Measurements from ENCODE around the gene ENO2. TPM values are rescaled to one million over a fixed set of nuclear protein-coding genes. Genes with fewer than 3 reads are reported as not detected.
"Not testable (repeated sequence)": the region's sequence is repeated elsewhere in the genome, so short reads cannot be mapped to it uniquely, and the experiment has no call there.

The ENO2 gene
- total RNA-seq, 2 experiments from 2014 or later: 85.6 to 103 TPM

DNA sequence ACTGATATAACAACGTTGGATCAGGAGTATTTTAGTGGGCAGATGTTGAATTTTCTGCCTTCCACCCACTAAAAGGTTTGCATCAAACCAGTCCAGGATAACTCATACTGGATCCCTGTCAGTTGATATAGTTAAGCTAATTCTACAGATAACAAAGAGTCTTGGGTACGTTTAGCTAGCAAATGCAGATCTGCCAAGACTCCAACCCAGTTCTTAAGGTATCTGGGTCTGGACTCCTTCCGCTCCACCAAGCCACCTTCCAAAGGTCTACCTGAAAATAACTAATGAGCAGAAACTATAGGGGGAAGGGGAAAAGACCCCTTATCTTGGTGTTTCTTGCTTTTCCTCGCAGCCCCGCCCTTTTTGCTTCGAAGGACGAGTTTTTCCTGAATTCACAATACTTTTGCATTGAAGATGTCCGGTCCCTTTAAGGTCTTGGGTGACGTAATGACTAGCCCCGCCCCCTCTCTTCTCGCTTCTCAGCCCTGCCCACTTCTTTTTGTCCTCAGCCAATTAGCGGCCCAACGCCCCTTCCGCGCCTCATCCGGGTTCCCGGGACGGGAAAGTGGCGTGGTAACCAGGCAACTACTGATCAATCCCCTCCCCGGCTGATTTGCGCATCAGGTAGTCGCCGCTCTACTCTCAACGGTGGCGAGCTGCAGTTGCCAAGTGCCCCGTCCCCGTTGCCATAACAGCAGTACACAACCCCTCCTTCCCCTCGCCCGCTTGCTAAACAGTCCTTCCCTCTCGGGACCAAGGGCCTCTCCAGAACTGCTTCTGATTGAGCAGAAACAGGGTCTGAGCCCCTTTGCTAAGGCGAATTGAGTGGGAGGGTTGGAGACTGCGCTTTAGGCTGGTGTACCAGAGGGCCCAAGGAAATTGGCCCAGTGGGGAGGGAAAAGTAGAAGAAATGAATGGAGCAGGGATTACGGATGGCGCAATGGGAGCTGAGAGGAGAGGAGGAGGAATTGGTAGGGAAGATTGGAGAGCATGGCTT lies 9.8 kb upstream of the ENO2 start, which contains the start of gene LRRC23:
Gene LRRC23 (plus strand): TSS at position 543 of the 997 bp plus-strand sequence. CDS start 812 bp downstream, outside the sequence.
- Mint-ChIP-seq H3K4me1 (ENCODE audit: low read depth) (no peaks in the 10 kb centered on the region), H3K9me3 (no peaks in the 10 kb centered on the region), H3K36me3 (ENCODE audit: low read depth) (peaks cover 4% of the 10 kb centered on the region), H3K4me3 (peak within 1 kb of the TSS; percentile 22), H3K27me3 (no peaks in the 10 kb centered on the region), H3K27ac (no peak within 1 kb of the TSS)
- H3K27ac ChIP-seq (ENCODE audit: low read depth in 1 of 2, low read length in 2 of 2): peak within 1 kb of the TSS; percentile 81 to 94
- ATAC-seq (ENCODE audit: poor library complexity): peak; percentile 96
- peaks cover 21% of the 10 kb centered on the region for H3K4me1 ChIP-seq (ENCODE audit: insufficient read depth, low read length)
- CTCF ChIA-PET: interaction anchor here (1.1 to 5.6 kb wide), 7 partner anchors 13 to 57 kb away, joined by 3 to 43 read pairs (median 6); partner anchors contain the start of gene SPSB2
- H3K27me3 ChIP-seq (ENCODE audit: control insufficient read depth in 1 of 2, insufficient read depth in 2 of 2, low read length in 2 of 2): no peaks in the 10 kb centered on the region
- no peaks in the 10 kb centered on the region for H3K36me3 ChIP-seq (ENCODE audit: insufficient read depth, low read length)
- no peaks in the 10 kb centered on the region for H3K9me3 ChIP-seq (ENCODE audit: control insufficient read depth in 1 of 2, insufficient read depth in 1 of 2, low read length in 2 of 2)
- POLR2A ChIA-PET: interaction anchor here (0.8 to 3.0 kb wide), 6 partner anchors 9 to 47 kb away, joined by 3 to 15 read pairs (median 13); partner anchors contain the start of genes C12orf57, ENO2, PTPN6 and RNU7-1
- peak; percentile 92 to 99 (median 96) for DNase-seq
- H3K4me3 ChIP-seq (ENCODE audit: low read length): peak within 1 kb of the TSS; percentile 60
- intact Hi-C loops (cut with DNase I, micrococcal nuclease): loop anchor here (1.0 to 10.0 kb wide), 4 partner anchors 13 to 290 kb away; partner anchors contain the start of gene SPSB2 (in 1 of the 2)
- TF ChIP-seq, protein P1, sequence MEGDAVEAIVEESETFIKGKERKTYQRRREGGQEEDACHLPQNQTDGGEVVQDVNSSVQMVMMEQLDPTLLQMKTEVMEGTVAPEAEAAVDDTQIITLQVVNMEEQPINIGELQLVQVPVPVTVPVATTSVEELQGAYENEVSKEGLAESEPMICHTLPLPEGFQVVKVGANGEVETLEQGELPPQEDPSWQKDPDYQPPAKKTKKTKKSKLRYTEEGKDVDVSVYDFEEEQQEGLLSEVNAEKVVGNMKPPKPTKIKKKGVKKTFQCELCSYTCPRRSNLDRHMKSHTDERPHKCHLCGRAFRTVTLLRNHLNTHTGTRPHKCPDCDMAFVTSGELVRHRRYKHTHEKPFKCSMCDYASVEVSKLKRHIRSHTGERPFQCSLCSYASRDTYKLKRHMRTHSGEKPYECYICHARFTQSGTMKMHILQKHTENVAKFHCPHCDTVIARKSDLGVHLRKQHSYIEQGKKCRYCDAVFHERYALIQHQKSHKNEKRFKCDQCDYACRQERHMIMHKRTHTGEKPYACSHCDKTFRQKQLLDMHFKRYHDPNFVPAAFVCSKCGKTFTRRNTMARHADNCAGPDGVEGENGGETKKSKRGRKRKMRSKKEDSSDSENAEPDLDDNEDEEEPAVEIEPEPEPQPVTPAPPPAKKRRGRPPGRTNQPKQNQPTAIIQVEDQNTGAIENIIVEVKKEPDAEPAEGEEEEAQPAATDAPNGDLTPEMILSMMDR (IDR thresholded peaks at IDR 0.05): no peak

DNA sequence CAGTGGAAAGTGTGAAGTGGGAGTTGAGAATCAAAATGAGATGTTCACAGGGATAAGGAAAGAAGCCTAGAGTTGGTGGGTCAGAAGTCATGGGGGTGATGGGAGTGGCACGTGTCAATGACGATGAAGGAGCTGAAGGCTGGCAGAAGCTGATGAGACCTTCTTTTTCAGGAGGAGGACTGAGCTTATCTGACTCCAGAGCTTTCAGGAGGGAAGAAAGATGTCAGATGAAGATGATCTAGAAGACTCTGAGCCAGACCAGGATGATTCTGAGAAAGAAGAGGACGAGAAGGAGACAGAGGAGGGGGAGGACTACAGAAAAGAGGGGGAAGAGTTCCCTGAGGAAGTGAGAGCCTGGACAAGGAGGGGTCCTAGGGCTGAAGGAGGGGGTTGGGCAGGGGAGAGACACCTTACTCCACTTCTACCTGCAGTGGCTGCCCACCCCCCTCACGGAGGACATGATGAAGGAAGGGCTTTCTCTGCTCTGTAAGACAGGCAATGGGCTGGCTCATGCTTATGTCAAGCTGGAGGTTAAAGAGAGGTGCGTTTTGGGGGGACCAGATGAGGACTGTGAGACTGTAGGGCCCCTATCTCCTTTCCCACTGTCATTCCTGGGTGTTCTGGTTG lies 8.9 kb upstream of the ENO2 start:
- H3K9me3 Mint-ChIP-seq: no peaks in the 10 kb centered on the region
- ChIA-PET POLR2A (interaction anchor here (0.8 to 3.0 kb wide), 6 partner anchors 8 to 46 kb away, joined by 3 to 15 read pairs (median 13); partner anchors contain the start of genes C12orf57, ENO2, PTPN6 and RNU7-1), CTCF (interaction anchor here (1.1 to 5.6 kb wide), 8 partner anchors 14 to 56 kb away, joined by 3 to 43 read pairs (median 6); partner anchors contain the start of gene SPSB2)
- no peak overlapping the region for H3K4me3 Mint-ChIP-seq
- intact Hi-C loops (cut with DNase I, micrococcal nuclease): loop anchor here (2.0 to 10.0 kb wide), 2 partner anchors 15 to 289 kb away; no protein-coding TSS in a partner anchor
- H3K27ac Mint-ChIP-seq: no peak overlapping the region
- peaks cover 4% of the 10 kb centered on the region for H3K36me3 Mint-ChIP-seq (ENCODE audit: low read depth)
- TF ChIP-seq, protein P1 (IDR thresholded peaks at IDR 0.05): no peak
- H3K9me3 ChIP-seq (ENCODE audit: control insufficient read depth in 1 of 2, insufficient read depth in 1 of 2, low read length in 2 of 2): no peaks in the 10 kb centered on the region
- H3K4me3 ChIP-seq (ENCODE audit: low read length): peak overlapping the region; percentile 60
- H3K4me1 ChIP-seq (ENCODE audit: insufficient read depth, low read length): peaks cover 19% of the 10 kb centered on the region
- H3K27me3 ChIP-seq (ENCODE audit: control insufficient read depth in 1 of 2, insufficient read depth in 2 of 2, low read length in 2 of 2): no peaks in the 10 kb centered on the region
- H3K4me1 Mint-ChIP-seq (ENCODE audit: low read depth): no peaks in the 10 kb centered on the region
- no peak for DNase-seq
- no peaks in the 10 kb centered on the region for H3K36me3 ChIP-seq (ENCODE audit: insufficient read depth, low read length)
- no peak for ATAC-seq (ENCODE audit: poor library complexity)
- H3K27me3 Mint-ChIP-seq: no peaks in the 10 kb centered on the region
- peak overlapping the region; percentile 81 to 94 for H3K27ac ChIP-seq (ENCODE audit: low read depth in 1 of 2, low read length in 2 of 2)

DNA sequence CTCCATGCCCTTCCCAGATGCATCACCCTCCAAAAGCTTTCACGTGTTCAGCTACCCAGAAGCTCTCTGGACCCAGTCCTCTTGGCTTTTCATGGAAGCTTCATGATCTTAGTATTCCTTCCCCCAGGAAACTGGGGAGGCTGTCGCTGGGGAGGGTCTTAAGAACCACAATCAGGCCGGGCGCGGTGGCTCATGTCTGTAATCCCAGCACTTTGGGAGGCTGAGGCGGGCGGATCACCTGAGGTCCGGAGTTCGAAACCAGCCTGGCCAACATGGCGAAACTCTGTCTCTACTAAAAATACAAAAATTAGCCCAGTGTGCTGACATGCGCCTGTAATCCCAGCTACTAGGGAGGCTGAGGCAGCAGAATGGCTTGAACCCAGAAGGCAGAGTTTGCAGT lies 6.2 kb upstream of the ENO2 start:
- not testable (repeated sequence) for DNase-seq; ATAC-seq (ENCODE audit: poor library complexity); H3K9me3 Mint-ChIP-seq; H3K4me1 Mint-ChIP-seq (ENCODE audit: low read depth); H3K36me3 Mint-ChIP-seq (ENCODE audit: low read depth); H3K9me3 ChIP-seq (ENCODE audit: control insufficient read depth in 1 of 2, insufficient read depth in 1 of 2, low read length in 2 of 2); H3K4me3 ChIP-seq (ENCODE audit: low read length); H3K27ac ChIP-seq (ENCODE audit: low read depth in 1 of 2, low read length in 2 of 2); H3K36me3 ChIP-seq (ENCODE audit: insufficient read depth, low read length); H3K27me3 ChIP-seq (ENCODE audit: control insufficient read depth in 1 of 2, insufficient read depth in 2 of 2, low read length in 2 of 2); H3K27ac Mint-ChIP-seq; H3K27me3 Mint-ChIP-seq; H3K4me3 Mint-ChIP-seq
- peaks cover 22% of the 10 kb centered on the region for H3K4me1 ChIP-seq (ENCODE audit: insufficient read depth, low read length)
- intact Hi-C loops (cut with DNase I, micrococcal nuclease): loop anchor here in 1 of 2 experiments (10.0 kb wide), 1 partner anchor 287 kb away; no protein-coding TSS in a partner anchor
- ChIA-PET POLR2A (interaction anchor here (0.8 to 3.7 kb wide), 6 partner anchors 17 to 219 kb away, joined by 3 to 19 read pairs (median 11); partner anchors contain the start of genes C12orf57, RNU7-1, SPSB2 and USP5), CTCF (interaction anchor here (0.7 to 5.6 kb wide), 7 partner anchors 16 to 228 kb away, joined by 3 to 43 read pairs (median 4); partner anchors contain the start of genes C1RL, MLF2 and SPSB2)
